Retinal pigment epithelial cell (primary cell): Measurements from ENCODE around the gene ZNRF1.
A peak's percentile ranks its signal among the peaks of the same experiment; 100 is the strongest.
"Not testable (repeated sequence)": the region's sequence is repeated elsewhere in the genome, so short reads cannot be mapped to it uniquely, and the experiment has no call there.

ENCODE experiments used
- DNase-seq: peaks from one replicate; pipeline ENCODE4 v3.0.0-alpha.2; 2010; ENCODE audit warnings: low read depth
- H3K4me3 ChIP-seq: 2 replicates; pipeline ENCODE4 v1.5.1; 2011; ENCODE audit warnings: mild to moderate bottlenecking, low read length, control low read depth, moderate library complexity
- CTCF ChIP-seq: conservative IDR thresholded peaks from 2 replicates; pipeline ENCODE4 v1.5.1; 2011; ENCODE audit warnings: low read depth, low read length, control low read depth, inconsistent platforms

ZNRF1 gene

GRCh38 chr16:75019586-75019985 lies 20.8 kb downstream of the ZNRF1 start:
- no peak overlapping the region for H3K4me3 ChIP-seq
- TF ChIP-seq CTCF = no peak
- no peak for DNase-seq

GRCh38 chr16:75021410-75021809 lies 22.6 kb downstream of the ZNRF1 start:
- TF ChIP-seq CTCF = no peak
- no peak for DNase-seq
- no peak overlapping the region for H3K4me3 ChIP-seq

GRCh38 chr16:75022567-75022966 lies 23.7 kb downstream of the ZNRF1 start:
- no peak for DNase-seq
- TF ChIP-seq CTCF = no peak
- H3K4me3 ChIP-seq = no peak overlapping the region

GRCh38 chr16:75023009-75023408 lies 24.2 kb downstream of the ZNRF1 start:
- no peak for TF ChIP-seq CTCF

GRCh38 chr16:75024182-75024581 lies 25.4 kb downstream of the ZNRF1 start:
- TF ChIP-seq CTCF = no peak
- no peak overlapping the region for H3K4me3 ChIP-seq
- no peak for DNase-seq

More at GRCh38 chr16:75023009-75023408, 24.2 kb downstream of the ZNRF1 start:
- DNase-seq = no peak
- H3K4me3 ChIP-seq = no peak overlapping the region

GRCh38 chr16:75024594-75024993 lies 25.8 kb downstream of the ZNRF1 start:
- TF ChIP-seq CTCF = no peak
- no peak for DNase-seq
- H3K4me3 ChIP-seq = no peak overlapping the region

GRCh38 chr16:75025761-75026160 lies 26.9 kb downstream of the ZNRF1 start:
- no peak overlapping the region for H3K4me3 ChIP-seq
- DNase-seq = peak; percentile 46
- no peak for TF ChIP-seq CTCF

- DNase-seq = peak; percentile 86
- not testable (repeated sequence) for H3K4me3 ChIP-seq
These were observed 27.5 kb downstream of the ZNRF1 start for GRCh38 chr16:75026239-75026891.
